Ectodermal cell (in vitro differentiated cells): ENCODE results near the gene SLC38A8.

Experiments
- H3K27ac ChIP-seq: 2 replicates; pipeline ENCODE4 v1.7.0; 2013; ENCODE audit warnings: mild to moderate bottlenecking, low read depth, low read length; ENCODE audit not compliant: insufficient read depth, poor library complexity, severe bottlenecking
- H3K27me3 ChIP-seq: 2 replicates; pipeline ENCODE4 v1.7.0; 2013; ENCODE audit warnings: mild to moderate bottlenecking, low read length; ENCODE audit not compliant: insufficient read depth, control insufficient read depth, poor library complexity, severe bottlenecking
- H3K36me3 ChIP-seq: one replicate; pipeline ENCODE4 v1.7.0; 2013; ENCODE audit warnings: low read length; ENCODE audit not compliant: control insufficient read depth, insufficient read depth
- H3K4me1 ChIP-seq: one replicate; pipeline ENCODE4 v1.7.0; 2013; ENCODE audit warnings: low read length; ENCODE audit not compliant: control insufficient read depth, insufficient read depth
- H3K4me3 ChIP-seq: 2 replicates; pipeline ENCODE4 v1.7.0; 2013; ENCODE audit warnings: low read depth, low read length, control low read depth; ENCODE audit not compliant: insufficient read depth
- H3K9me3 ChIP-seq: 2 replicates; pipeline ENCODE4 v1.7.0; 2013; ENCODE audit warnings: mild to moderate bottlenecking, low read length, moderate library complexity; ENCODE audit not compliant: control insufficient read depth
- WGBS, 2 experiments: methylation state at CpG; one replicate each; pipeline ENCODE4 v1.1.7; 2013; ENCODE audit warnings: missing lambda C conversion rate in 2 of 2; 5-methylcytosine and 5-hydroxymethylcytosine counted together

The SLC38A8 gene

DNA sequence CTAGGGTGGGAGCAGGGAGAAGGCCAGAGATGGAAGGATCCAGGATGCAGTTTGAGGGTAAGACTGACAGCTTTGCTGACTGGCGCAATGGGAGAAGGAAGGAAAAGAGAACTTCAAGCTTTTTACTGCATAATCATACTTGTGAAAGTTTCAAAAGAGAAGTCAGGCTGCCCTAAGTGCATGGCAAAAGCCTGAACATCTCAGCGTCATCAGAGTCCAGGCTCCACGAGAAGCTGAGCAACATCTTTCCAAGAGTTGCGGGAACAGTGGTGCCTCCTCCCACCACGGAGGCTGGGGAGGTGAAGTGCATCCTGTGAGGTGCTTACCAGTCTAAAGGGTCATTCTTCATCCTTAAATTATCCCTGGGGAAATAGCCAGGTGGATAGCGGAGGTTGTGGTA, 26.9 kb upstream of the SLC38A8 start:
- no peak overlapping the region for H3K27ac ChIP-seq
- no peaks in the 10 kb centered on the region for H3K9me3 ChIP-seq
- WGBS, 2 experiments, result 96% methylated on average over 6 of the region's 6 CpGs
- H3K36me3 ChIP-seq, result peaks cover 48% of the 10 kb centered on the region
- H3K27me3 ChIP-seq, result no peaks in the 10 kb centered on the region
- no peaks in the 10 kb centered on the region for H3K4me1 ChIP-seq
- no peak overlapping the region for H3K4me3 ChIP-seq

DNA sequence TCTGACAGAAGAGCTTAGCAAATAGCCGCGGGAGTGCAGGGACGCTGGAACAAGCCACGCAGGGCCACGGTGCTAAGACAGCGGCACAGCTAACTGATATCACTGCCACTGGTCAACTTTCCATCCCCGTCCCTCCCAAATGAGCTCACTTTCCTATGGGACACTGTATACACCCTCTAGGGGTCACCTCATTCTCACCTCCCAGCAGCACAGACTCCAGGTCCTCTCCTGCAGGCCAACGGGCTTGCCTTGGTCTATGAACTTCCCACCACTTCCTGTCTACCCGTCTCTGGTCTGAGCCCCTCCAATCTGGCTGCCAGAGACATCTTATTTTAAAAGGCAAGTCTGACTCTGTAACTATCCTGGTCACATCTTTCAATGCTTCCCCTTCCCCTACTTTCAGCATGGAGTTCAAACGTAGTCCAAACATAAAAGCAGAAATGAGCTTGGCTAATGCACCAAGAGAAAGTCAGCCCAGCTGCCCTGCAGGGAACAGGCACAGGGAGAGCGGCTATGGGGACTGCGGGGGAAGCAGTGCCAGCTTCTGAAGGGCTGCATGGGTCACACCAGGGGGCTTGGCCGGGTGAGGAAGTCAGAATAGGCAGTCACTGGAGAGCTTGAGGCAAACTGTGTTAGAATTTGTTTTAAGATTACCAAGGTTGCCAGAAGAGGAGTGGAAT, 26.3 kb upstream of the SLC38A8 start:
- no peak overlapping the region for H3K4me3 ChIP-seq
- no peak overlapping the region for H3K27ac ChIP-seq
- no peaks in the 10 kb centered on the region for H3K27me3 ChIP-seq
- H3K4me1 ChIP-seq, result no peaks in the 10 kb centered on the region
- H3K9me3 ChIP-seq, result no peaks in the 10 kb centered on the region
- WGBS, 2 experiments, result 91 to 92% methylated on average over 13 of the region's 13 CpGs
- H3K36me3 ChIP-seq, result peaks cover 42% of the 10 kb centered on the region

DNA sequence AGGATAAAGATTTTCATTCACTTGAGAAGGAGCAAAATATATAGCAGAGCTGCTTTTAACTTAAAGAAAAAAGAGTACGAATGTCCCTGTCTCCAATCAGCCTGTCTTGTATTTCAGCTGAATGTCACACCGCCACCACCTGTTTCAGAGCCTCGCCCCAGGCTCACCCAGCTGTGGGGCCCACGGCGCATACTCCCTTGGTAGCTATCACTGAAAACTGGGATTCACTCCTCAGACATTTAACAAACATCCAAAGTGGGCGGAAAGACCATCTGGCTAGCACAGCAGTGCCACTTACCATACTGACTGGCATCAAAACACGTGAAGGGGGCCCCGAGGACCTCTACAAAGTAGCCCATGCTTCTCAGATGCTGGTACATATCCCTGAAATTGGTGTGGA, 25.4 kb upstream of the SLC38A8 start:
- 95 to 97% methylated on average over 8 of the region's 8 CpGs for WGBS, 2 experiments
- H3K4me3 ChIP-seq, result no peak overlapping the region
- no peaks in the 10 kb centered on the region for H3K4me1 ChIP-seq
- no peak overlapping the region for H3K27ac ChIP-seq
- no peaks in the 10 kb centered on the region for H3K9me3 ChIP-seq
- H3K36me3 ChIP-seq, result peaks cover 38% of the 10 kb centered on the region
- no peaks in the 10 kb centered on the region for H3K27me3 ChIP-seq

DNA sequence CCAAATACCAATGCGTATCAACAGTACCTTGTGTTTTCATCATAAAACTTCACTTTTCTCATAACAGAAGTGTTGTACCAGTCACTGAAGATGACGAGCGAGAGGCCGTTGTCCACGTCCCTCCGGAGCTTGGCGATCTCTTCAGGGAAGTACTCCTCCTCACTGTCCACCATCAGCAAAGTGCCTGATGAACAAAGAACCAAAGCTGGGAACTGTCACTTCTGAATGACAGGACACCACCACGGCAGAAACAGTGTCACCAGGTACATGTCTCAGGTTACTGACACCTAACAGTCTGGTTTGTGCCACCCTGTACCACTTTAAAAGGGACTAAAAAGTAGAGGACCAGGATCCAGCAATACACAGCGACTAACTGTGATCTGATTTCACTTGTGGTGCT, 25.0 kb upstream of the SLC38A8 start:
- H3K27me3 ChIP-seq, result no peaks in the 10 kb centered on the region
- no peaks in the 10 kb centered on the region for H3K4me1 ChIP-seq
- no peak overlapping the region for H3K27ac ChIP-seq
- H3K9me3 ChIP-seq, result no peaks in the 10 kb centered on the region
- peaks cover 37% of the 10 kb centered on the region for H3K36me3 ChIP-seq
- WGBS, 2 experiments, result 96% methylated on average over 9 of the region's 9 CpGs
- H3K4me3 ChIP-seq, result no peak overlapping the region

DNA sequence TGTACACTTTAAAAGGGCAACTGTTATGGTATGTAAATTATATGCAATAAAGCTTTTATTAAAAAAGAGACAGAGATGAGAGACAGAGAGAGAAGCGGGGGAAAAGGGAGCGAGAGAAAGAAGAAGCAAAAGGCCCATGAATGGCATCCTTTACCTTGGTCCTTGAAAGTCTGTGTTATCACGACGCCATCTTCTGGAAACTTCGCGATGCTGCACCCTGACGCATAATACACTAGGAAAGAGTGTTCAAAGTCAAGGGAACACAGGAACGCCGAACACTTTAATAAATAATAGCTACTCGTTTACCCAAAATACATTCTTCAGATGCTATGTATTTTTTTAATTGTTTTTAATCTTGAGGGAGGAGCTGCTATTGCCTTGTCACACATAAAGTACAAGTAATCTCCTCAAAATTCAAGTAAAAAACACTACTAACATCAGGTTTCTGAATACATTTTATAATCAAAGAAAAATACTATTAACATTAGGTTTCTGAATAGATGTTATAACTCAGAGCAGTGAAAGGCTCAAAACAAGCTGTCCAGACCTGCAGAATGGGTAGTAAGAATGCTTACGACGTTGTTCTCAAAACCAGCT, 23.0 kb upstream of the SLC38A8 start:
- Histone ChIP-seq H3K36me3 (peaks cover 44% of the 10 kb centered on the region), H3K27ac (no peak overlapping the region), H3K4me1 (no peaks in the 10 kb centered on the region), H3K9me3 (no peaks in the 10 kb centered on the region), H3K27me3 (no peaks in the 10 kb centered on the region), H3K4me3 (no peak overlapping the region)
- 41 to 52% methylated on average over 9 to 12 of the region's 12 CpGs for WGBS, 2 experiments

DNA sequence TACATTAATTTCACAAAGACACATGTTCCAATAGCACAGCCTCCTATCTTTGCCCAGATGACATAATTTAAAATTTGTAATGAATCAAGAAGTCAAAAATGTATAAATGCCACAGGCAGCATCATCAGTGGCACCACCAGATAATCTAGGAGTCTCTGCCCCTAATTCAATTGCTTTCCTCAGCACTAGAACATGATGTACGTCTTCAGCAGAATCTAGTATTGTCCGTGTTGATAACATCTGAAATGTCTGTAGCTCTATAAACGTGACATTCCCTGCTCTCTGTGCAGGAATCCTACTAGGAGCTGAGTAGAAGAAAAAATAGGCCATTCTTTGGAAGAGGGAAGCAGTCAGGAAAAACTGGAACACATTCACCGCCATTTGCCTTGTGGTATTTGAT, 21.4 kb upstream of the SLC38A8 start:
- Histone ChIP-seq H3K27ac (no peak overlapping the region), H3K27me3 (no peaks in the 10 kb centered on the region), H3K4me3 (no peak overlapping the region), H3K9me3 (no peaks in the 10 kb centered on the region), H3K36me3 (peaks cover 42% of the 10 kb centered on the region), H3K4me1 (no peaks in the 10 kb centered on the region)
- WGBS, 2 experiments, result 98% methylated on average over 4 of the region's 4 CpGs

DNA sequence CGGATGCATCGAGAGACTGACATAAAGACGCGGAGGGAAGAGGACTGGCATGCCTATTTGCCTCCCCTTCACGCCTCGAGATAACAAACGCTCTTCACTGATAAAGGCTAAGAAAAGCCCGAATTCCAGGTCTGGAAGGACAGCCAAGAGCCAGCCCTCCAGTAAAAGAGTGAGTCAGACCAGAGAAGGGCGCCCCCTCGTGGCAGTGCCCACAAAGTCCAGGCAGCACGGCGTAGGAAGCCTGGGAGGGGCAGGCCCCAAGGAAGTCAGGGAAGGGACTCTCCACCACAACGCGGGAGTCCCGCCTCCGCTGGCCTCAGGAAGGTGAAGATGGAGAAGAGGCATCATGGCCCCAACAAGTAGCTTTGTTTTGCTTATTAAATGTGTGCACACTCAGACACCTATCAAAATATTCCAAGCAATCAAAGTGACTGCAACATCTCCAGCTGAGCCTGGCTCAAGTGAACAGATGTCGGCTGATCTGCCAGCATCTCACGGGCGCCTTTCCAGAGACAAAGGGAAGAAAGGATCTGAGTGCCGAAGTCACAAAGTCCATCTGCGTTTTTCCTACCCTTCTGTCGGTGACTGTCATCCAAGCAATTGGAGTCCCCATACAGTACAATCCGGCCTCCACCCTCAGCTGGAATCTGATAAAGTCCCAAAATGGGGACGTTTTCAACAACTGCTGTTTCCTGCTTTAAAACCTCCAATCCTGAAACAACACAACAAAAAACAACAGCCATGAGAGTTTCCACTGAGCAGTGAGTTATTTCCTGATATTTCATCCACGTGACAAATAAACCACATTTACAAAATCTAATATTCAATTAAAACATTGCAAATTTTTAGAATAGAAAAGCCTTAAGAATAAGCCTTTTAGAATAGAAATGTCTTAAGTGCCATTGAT, 20.4 kb upstream of the SLC38A8 start:
- H3K4me1 ChIP-seq, result no peaks in the 10 kb centered on the region
- no peak overlapping the region for H3K4me3 ChIP-seq
- H3K9me3 ChIP-seq, result no peaks in the 10 kb centered on the region
- no peaks in the 10 kb centered on the region for H3K27me3 ChIP-seq
- WGBS, 2 experiments, result 54 to 55% methylated on average over 25 of the region's 25 CpGs
- H3K27ac ChIP-seq, result no peak overlapping the region
- peaks cover 35% of the 10 kb centered on the region for H3K36me3 ChIP-seq

DNA sequence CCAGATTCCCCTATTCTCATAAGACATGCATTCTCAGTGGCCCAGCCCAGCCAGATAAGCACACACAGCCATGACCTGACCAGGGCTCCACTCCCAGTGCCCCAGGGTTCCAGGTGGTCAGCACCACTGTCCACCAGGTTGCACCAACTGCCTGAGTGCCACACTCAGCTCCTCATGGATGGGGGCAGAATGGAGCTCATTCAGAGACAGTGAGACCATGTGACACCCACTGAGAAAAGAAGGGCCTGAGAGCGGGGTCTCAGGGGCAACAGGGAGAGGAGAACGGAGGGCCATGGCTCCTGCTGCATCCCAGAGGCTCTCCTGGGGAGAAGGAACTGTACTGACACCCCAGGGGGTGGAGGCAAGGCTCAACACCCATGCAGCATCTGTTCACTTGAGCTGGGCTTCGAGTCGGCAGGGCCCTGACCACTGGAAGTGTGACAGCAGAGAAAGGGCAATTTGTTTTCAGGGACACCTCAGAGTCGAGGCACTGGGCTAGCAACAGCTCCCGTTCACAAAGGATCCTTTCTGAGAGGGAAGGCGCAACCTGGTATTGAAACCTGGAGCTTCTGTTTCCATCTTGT, 18.7 kb upstream of the SLC38A8 start:
- no peaks in the 10 kb centered on the region for H3K9me3 ChIP-seq
- no peak overlapping the region for H3K27ac ChIP-seq
- H3K36me3 ChIP-seq, result peaks cover 26% of the 10 kb centered on the region
- H3K27me3 ChIP-seq, result no peaks in the 10 kb centered on the region
- H3K4me1 ChIP-seq, result no peaks in the 10 kb centered on the region
- WGBS, 2 experiments, result 90 to 92% methylated on average over 7 of the region's 7 CpGs
- H3K4me3 ChIP-seq, result no peak overlapping the region

DNA sequence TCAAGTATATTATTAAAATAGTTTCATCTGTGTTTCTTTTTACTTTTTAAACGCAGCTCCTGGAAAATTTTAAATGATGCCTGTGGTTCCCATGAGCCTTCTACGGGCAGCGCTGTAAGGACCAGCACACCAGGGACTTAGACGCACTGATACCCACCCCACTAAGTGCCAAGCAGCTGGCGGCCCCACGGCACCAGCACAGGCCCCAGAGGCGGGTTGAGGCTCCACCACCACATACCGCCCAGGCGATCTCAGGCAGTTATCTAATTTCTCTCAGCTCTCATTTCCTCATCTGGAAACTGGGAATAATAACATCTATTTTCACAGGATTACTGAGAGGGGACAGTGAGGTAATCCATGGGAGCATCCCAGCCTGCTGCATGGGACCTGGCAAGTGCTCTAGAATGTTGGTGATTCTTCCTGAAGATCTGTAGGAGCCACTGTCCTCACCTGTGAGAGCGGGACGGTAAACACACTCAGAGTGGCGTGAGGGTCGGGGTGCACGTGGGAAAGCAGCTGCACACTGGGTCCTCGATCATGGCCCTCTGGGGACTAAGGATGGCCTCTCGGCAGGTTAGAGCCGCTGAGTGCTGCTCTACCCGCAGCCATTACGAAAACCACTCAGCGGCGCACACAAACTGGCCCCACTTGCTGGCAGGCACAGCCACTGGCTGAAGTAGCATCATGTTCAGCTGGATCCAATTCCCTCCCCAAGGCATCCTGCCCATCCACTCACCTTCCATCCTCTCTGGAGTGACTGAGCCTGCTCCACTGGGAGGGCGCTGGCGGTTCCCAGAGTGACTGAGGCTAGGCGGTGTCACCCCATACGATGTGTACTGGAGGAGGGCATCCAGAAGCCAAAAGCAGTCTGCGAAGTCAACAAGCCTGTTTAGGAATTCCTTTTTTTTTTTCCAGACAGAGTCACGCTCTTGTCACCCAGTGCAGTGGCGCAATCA, 17.6 kb upstream of the SLC38A8 start:
- Histone ChIP-seq H3K27ac (no peak overlapping the region), H3K27me3 (no peaks in the 10 kb centered on the region), H3K4me3 (no peak overlapping the region), H3K9me3 (no peaks in the 10 kb centered on the region), H3K4me1 (no peaks in the 10 kb centered on the region), H3K36me3 (peaks cover 25% of the 10 kb centered on the region)
- 96% methylated on average over 28 of the region's 28 CpGs for WGBS, 2 experiments
